AG04450 (cell line): ENCODE measurements around the gene FCHSD2. TPM values are rescaled to one million over a fixed set of nuclear protein-coding genes. Genes with fewer than 3 reads are reported as not detected.

ENCODE experiments used
- CTCF ChIA-PET: fragments of 300-600, 350-600 bp; formaldehyde crosslinking; extraction: SDS; loops from one replicate; lab custom pipeline; 2022; ENCODE audit warnings: antibody characterized with exemption, inconsistent platforms; lab: Charles Lee
- POLR2A ChIA-PET: fragments of 350-600 bp; formaldehyde crosslinking; extraction: SDS; loops from one replicate; lab custom pipeline; 2021; ENCODE audit warnings: antibody characterized with exemption, inconsistent platforms; lab: Yijun Ruan, JAX
- DNase-seq: peaks from one replicate; pipeline ENCODE4 v3.0.0-alpha.2; 2011; ENCODE audit warnings: low read depth, low spot score
- H3K27ac ChIP-seq: one replicate; pipeline ENCODE4 v1.5.1; 2012; ENCODE audit warnings: low read depth, low read length, control low read depth
- H3K27me3 ChIP-seq: one replicate; pipeline ENCODE4 v1.6.0; 2012; ENCODE audit warnings: low read length; ENCODE audit not compliant: control insufficient read depth, insufficient read depth
- H3K4me3 ChIP-seq: 2 replicates; pipeline ENCODE4 v1.5.1; 2011; ENCODE audit warnings: mild to moderate bottlenecking, low read depth, low read length, control low read depth
- H3K9me3 ChIP-seq: 2 replicates; pipeline ENCODE4 v1.5.1; 2012; ENCODE audit warnings: low read length; ENCODE audit not compliant: control insufficient read depth, insufficient read depth
- polyA plus RNA-seq: library from polyadenylated mRNA; depleted of rRNA; stranded (reverse); fragments of >200 nt; gene quantifications from 2 replicates; pipeline ENCODE4 v1.2.3, GENCODE V29; 2011
- TF ChIP-seq, protein P1 (sequence below): IDR thresholded peaks from 2 replicates; pipeline ENCODE4 v1.5.1; 2011; ENCODE audit warnings: low read depth, low read length, control low read depth, inconsistent platforms

The FCHSD2 gene
- polyA plus RNA-seq, 1 experiment: 24.7 TPM

DNA sequence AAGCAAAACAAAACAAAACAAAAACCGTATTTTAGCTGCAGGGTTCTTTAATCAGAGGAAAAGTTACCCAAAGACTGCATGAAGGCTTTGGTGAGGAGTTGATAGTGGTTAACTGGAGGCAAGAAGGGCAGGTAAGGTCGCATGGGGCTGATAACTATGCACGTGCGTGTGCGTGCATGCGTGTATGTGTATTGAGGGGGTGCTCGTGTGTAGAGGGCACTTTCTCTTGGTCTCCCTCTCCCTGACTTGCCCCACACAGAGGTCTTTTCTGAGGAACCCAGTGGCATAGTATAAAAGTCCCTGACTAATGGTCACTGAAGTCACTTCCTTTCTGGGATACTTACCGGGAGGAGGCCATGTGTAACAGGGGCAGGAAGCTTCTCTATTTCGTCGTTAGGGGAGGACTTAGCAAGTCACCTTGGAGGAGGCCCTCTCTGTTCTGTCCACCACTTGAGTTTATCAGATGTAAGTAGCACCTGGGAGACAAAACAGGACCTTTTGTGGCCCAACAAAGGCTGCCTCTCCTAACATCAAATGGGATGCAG, 20.1 kb upstream of the FCHSD2 start:
- no peak overlapping the region for H3K27ac ChIP-seq
- CTCF ChIA-PET: interaction anchor here (1.7 kb wide), 1 partner anchor 20 kb away, joined by 4 read pairs; no protein-coding TSS in a partner anchor
- POLR2A ChIA-PET: interaction anchor here (1.1 kb wide), 1 partner anchor 20 kb away, joined by 3 read pairs; no protein-coding TSS in a partner anchor
- TF ChIP-seq, protein P1, sequence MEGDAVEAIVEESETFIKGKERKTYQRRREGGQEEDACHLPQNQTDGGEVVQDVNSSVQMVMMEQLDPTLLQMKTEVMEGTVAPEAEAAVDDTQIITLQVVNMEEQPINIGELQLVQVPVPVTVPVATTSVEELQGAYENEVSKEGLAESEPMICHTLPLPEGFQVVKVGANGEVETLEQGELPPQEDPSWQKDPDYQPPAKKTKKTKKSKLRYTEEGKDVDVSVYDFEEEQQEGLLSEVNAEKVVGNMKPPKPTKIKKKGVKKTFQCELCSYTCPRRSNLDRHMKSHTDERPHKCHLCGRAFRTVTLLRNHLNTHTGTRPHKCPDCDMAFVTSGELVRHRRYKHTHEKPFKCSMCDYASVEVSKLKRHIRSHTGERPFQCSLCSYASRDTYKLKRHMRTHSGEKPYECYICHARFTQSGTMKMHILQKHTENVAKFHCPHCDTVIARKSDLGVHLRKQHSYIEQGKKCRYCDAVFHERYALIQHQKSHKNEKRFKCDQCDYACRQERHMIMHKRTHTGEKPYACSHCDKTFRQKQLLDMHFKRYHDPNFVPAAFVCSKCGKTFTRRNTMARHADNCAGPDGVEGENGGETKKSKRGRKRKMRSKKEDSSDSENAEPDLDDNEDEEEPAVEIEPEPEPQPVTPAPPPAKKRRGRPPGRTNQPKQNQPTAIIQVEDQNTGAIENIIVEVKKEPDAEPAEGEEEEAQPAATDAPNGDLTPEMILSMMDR: no peak
- no peaks in the 10 kb centered on the region for H3K27me3 ChIP-seq
- DNase-seq: no peak
- no peak overlapping the region for H3K4me3 ChIP-seq
- H3K9me3 ChIP-seq: no peaks in the 10 kb centered on the region

GRCh38 chr11:73160005-73160760, 18.1 kb upstream of the FCHSD2 start:
- ChIA-PET CTCF (interaction anchor here (0.6 to 2.8 kb wide), 2 partner anchors 18 to 236 kb away, joined by 8 to 12 read pairs; partner anchors contain the start of gene FCHSD2), POLR2A (no interaction called here)
- peak overlapping the region; percentile 94 for H3K27ac ChIP-seq
- TF ChIP-seq, protein P1: no peak
- DNase-seq: no peak
- no peak overlapping the region for H3K4me3 ChIP-seq
- H3K27me3 ChIP-seq: no peaks in the 10 kb centered on the region
- no peaks in the 10 kb centered on the region for H3K9me3 ChIP-seq

- Histone ChIP-seq H3K4me3 (no peak overlapping the region), H3K27me3 (no peaks in the 10 kb centered on the region), H3K27ac (peak overlapping the region; percentile 94), H3K9me3 (peaks cover 1% of the 10 kb centered on the region; the same call in 1 of the 2 replicates)
- no peak for DNase-seq
- ChIA-PET CTCF (interaction anchor here (0.7 to 2.8 kb wide), 2 partner anchors 17 to 18 kb away, joined by 3 to 12 read pairs; partner anchors contain the start of gene FCHSD2), POLR2A (interaction anchor here (3.3 kb wide), 1 partner anchor 16 kb away, joined by 45 read pairs; the partner anchor contains the start of gene FCHSD2)
- TF ChIP-seq, protein P1: no peak
Observed at GRCh38 chr11:73159297-73159696, 17.2 kb upstream of the FCHSD2 start.

DNA sequence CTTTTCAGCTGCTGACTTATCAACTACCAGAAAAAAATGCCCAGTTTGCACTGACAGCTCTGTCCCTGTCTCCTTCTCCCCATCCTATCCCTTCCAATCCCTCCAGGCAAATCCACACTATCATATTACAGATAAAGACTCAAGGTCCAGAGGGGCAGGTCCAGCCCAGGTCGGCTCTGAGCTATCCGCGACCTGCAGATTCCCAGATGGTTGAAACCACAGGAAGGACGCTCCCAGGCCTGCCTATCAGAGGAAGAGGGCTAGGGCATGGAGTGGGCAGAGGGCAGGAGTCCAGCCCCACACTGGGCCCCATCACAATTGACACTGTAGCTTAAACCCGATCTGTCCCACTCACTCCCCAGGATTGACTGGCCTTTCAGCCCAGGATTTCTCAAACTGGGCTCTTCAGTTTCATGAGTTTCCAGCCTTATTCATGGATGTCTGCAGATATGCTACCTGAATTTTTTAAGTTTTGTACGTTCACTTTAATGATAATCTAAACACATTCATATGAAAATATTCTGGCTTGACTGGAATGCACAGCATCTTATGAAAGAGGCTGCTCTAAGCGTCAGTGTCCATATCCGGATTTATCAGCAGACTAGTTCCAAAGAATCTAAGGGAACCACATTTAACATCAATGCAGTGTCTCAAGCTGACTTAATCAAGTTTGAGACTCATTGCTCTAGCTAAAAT, 16.4 kb upstream of the FCHSD2 start:
- peak overlapping the region; percentile 94 for H3K27ac ChIP-seq
- peak; percentile 60 for DNase-seq
- CTCF ChIA-PET: interaction anchor here (0.8 to 2.1 kb wide), 7 partner anchors 9 to 326 kb away, joined by 3 to 33 read pairs (median 4); partner anchors contain the start of gene FCHSD2

More for the DNA sequence above, 16.4 kb upstream of the FCHSD2 start:
- Histone ChIP-seq H3K9me3 (peaks cover 4% of the 10 kb centered on the region; the same call in 1 of the 2 replicates), H3K27me3 (no peaks in the 10 kb centered on the region), H3K4me3 (no peak overlapping the region)
- TF ChIP-seq, protein P1: no peak
- POLR2A ChIA-PET: interaction anchor here (1.0 to 3.3 kb wide), 2 partner anchors 15 to 17 kb away, joined by 3 to 45 read pairs; partner anchors contain the start of gene FCHSD2
